Small intestine (tissue), 7 donors: ENCODE data around the gene PCSK2. TPM values are rescaled to one million over a fixed set of nuclear protein-coding genes. Genes with fewer than 3 reads are reported as not detected.

ENCODE experiments used
- DNase-seq, 2 donors: peaks; one replicate each; pipeline versions ENCODE4 v3.0.0 to v3.0.0-alpha.2; 2013
- FAIRE-seq: peaks from 2 replicates; lab custom pipeline; 2012; peaks lifted over from hg19 to GRCh38; lab: Jason Lieb, UNC
- H3K27ac ChIP-seq, 3 donors: one replicate each; pipeline ENCODE4 v1.5.1; 2013; ENCODE audit warnings: low read length in 2 of 3, mild to moderate bottlenecking in 2 of 3, control low read depth in 1 of 3, inconsistent platforms in 1 of 3, low read depth in 1 of 3, moderate library complexity in 1 of 3
- H3K27me3 ChIP-seq, 3 donors: one replicate each; pipeline ENCODE4 v1.6.1; 2013; ENCODE audit warnings: low read length in 3 of 3, inconsistent platforms in 1 of 3; ENCODE audit not compliant: control insufficient read depth in 3 of 3, insufficient read depth in 3 of 3
- H3K36me3 ChIP-seq, 3 donors: one replicate each; pipeline ENCODE4 v1.6.1; 2013; ENCODE audit warnings: low read length in 3 of 3, inconsistent platforms in 1 of 3, low read depth in 1 of 3, mild to moderate bottlenecking in 1 of 3, moderate library complexity in 1 of 3; ENCODE audit not compliant: control insufficient read depth in 3 of 3, insufficient read depth in 2 of 3
- H3K4me1 ChIP-seq, 3 donors: one replicate each; pipeline ENCODE4 v1.6.1; 2013; ENCODE audit warnings: low read length in 2 of 3, inconsistent platforms in 1 of 3, low read depth in 1 of 3, mild to moderate bottlenecking in 1 of 3, moderate library complexity in 1 of 3; ENCODE audit not compliant: control insufficient read depth in 3 of 3, insufficient read depth in 2 of 3
- H3K4me3 ChIP-seq, 3 donors: one replicate each; pipeline ENCODE4 v1.5.1; 2013; ENCODE audit warnings: low read length in 3 of 3, control low read depth in 1 of 3, inconsistent platforms in 1 of 3, low read depth in 1 of 3, mild to moderate bottlenecking in 1 of 3, moderate library complexity in 1 of 3
- H3K9me3 ChIP-seq, 2 donors: one replicate each; pipeline ENCODE4 v1.6.1; 2013; ENCODE audit warnings: low read depth in 1 of 2, low read length in 1 of 2; ENCODE audit not compliant: control insufficient read depth in 2 of 2, insufficient read depth in 1 of 2
- WGBS, 3 donors: extraction: QIAGEN DNeasy Blood & Tissue Kit; methylation state at CpG; one replicate each; pipeline ENCODE4 v1.1.7; 2013; 5-methylcytosine and 5-hydroxymethylcytosine counted together
- polyA plus RNA-seq, 4 donors: library from polyadenylated mRNA; stranded (reverse) in 3 of 4; unstranded in 1 of 4; fragments of 200-250 nt in 3 of 4; fragments of 120-200 nt in 1 of 4; gene quantifications; one replicate each; pipeline versions ENCODE4 v1.2.1 to v1.2.3, GENCODE V29; 2013
- donor health status: healthy with polysubstance abuse.
- donor health status: control.
- donor health status: control.
- donor health status: Bipolar disorder and iron deficiency.
- donor health status: healthy.

PCSK2 gene
- polyA plus RNA-seq, 4 donors, result 0.27 to 2.6 (median 0.78) TPM

DNA sequence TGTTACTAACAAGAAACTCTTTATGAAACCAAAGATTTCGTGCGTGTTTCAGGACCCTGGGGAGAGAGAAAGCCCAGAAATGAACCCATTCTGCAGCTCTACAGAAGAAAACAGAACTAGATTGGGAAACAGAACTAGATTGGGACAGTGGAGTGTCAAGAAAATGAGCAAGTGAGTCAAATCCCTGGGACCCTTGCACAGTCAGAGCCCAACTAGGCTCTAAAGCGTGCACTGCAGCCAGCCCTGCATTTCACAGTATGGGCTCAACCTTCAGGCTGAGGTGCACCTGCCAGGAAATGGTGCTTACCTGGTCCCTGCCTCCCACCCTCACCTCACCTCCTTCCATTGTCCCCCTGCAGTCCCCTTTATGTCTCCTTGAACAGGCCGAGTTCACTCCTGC, 264.6 kb downstream of the PCSK2 start:
- DNase-seq, result no peak
- Histone ChIP-seq H3K27me3 (no peaks in the 10 kb centered on the region), H3K27ac (no peak overlapping the region), H3K9me3 (no peaks in the 10 kb centered on the region), H3K4me1 (no peaks in the 10 kb centered on the region), H3K36me3 (no peaks in the 10 kb centered on the region), H3K4me3 (no peak overlapping the region)
- 88 to 95% (median 91%) methylated on average over 4 of the region's 4 CpGs for WGBS, 3 donors
- FAIRE-seq, result no peak

DNA sequence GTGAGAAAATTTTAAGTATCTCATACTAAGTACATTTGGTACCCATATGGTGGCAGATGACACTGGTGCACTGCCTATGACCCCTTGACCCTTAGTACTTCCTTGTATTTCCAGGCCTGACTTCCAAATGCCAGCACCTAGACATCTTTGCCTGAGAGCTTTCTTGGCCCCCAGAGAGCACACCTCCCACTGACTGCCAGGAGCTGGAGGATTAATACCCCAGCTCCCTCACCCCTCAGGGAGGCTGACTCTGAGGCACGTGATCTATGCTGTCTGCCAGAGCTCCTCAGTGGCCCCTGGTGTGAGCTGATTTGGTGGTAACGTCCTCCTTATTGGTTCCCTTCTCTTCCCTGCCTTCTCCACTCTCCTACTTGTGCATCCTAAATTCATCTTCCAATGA, 266.3 kb downstream of the PCSK2 start:
- WGBS, 3 donors, result 66 to 80% (median 78%) methylated on average over 2 of the region's 2 CpGs
- Histone ChIP-seq H3K9me3 (no peaks in the 10 kb centered on the region), H3K4me1 (no peaks in the 10 kb centered on the region), H3K27me3 (peaks cover 0 to under 1% (median 0%) of the 10 kb centered on the region in 3 donors), H3K4me3 (no peak overlapping the region), H3K36me3 (no peaks in the 10 kb centered on the region), H3K27ac (no peak overlapping the region)
- no peak for FAIRE-seq
- DNase-seq, result no peak

DNA sequence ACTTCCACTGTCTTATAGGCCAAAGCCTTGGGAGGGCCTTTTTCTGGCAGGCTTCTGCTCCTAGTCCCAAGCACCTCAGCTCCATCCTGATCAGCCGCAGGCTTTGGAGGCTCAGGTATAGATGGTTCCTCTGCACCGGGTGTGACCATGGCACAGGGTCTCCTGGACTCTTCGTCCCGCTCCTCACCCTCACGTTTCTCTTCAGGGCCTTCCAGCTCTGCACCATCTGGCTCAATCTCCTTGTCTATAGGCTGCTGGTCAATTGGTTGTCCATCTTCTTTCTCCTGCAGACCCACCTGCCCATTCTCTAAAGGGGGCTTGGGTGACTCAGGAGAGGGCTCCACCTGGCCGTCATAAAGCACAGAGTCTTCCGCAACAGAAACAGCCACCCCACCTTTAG, 267.4 kb downstream of the PCSK2 start:
- Histone ChIP-seq H3K4me3 (no peak overlapping the region), H3K4me1 (no peaks in the 10 kb centered on the region), H3K36me3 (no peaks in the 10 kb centered on the region), H3K9me3 (no peaks in the 10 kb centered on the region), H3K27ac (no peak overlapping the region), H3K27me3 (peaks cover 0 to 6% (median 0%) of the 10 kb centered on the region in 3 donors)
- DNase-seq (no peak), FAIRE-seq (no peak)
- 92 to 97% (median 96%) methylated on average over 7 of the region's 7 CpGs for WGBS, 3 donors

DNA sequence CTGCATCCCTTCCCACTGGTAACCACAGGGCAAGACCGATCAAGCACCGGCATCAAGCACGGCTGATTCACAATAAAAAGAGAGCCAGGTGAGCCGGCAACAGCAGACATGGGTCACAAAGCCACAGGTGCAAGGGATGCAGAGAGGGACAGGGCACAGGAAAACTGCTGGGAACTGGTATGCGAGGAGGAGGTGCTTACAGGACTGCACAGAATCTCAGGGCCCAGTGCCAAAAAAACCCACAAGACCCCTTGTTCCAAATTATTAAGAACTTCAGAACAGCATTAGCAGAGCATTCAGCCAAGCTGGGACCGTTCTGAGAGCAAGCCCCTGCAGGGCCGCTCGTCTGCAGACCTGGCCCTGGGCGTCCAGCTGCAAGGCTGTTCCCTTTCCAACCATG, 269.0 kb downstream of the PCSK2 start:
- Histone ChIP-seq H3K4me3 (no peak overlapping the region), H3K27ac (no peak overlapping the region), H3K36me3 (no peaks in the 10 kb centered on the region), H3K27me3 (peaks cover 0 to 6% (median 0%) of the 10 kb centered on the region in 3 donors), H3K9me3 (no peaks in the 10 kb centered on the region), H3K4me1 (no peaks in the 10 kb centered on the region)
- FAIRE-seq (no peak), DNase-seq (no peak)
- WGBS, 3 donors, result 88 to 90% (median 89%) methylated on average over 9 of the region's 9 CpGs

DNA sequence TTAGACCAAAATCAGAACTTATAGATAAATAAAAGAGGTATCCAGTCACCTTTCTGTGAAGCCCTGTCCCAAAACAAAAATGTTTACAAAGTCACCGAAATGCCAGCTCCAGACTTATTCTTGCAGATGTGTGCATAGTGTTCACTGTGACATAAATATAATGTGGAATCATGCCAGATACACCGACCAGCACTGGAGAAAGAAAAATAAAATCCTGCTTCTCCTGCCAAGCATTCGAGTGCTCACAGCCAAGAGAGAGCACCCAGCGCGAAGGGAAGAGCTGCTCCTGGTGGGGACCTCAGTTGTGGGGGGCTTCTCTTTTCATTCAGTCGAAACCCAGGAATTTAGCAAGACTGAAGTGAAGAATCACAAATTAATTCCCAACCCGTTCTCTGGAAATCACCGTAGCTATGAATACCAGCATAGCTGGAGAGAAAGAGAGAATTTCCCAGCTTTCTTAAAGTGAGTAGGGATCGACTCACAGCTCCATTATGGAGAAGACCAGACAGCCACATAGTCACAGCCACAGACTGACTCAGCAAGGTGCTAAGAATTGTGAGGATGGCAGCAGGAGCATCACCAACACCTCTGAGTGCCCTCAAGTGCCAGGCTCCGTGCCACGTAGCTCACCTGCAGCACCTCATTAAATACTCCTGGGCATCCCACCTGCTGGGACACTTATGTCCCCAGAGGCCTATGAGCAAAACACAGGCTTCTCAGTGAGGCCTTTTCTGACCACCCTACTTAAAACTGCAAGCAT, 271.2 kb downstream of the PCSK2 start:
- Histone ChIP-seq H3K27ac (no peak overlapping the region), H3K4me3 (no peak overlapping the region), H3K4me1 (no peaks in the 10 kb centered on the region), H3K36me3 (no peaks in the 10 kb centered on the region), H3K9me3 (no peaks in the 10 kb centered on the region), H3K27me3 (peaks cover 0 to 6% (median 0%) of the 10 kb centered on the region in 3 donors)
- FAIRE-seq, result no peak
- no peak for DNase-seq
- WGBS, 3 donors, result 63 to 73% (median 66%) methylated on average over 11 of the region's 11 CpGs

DNA sequence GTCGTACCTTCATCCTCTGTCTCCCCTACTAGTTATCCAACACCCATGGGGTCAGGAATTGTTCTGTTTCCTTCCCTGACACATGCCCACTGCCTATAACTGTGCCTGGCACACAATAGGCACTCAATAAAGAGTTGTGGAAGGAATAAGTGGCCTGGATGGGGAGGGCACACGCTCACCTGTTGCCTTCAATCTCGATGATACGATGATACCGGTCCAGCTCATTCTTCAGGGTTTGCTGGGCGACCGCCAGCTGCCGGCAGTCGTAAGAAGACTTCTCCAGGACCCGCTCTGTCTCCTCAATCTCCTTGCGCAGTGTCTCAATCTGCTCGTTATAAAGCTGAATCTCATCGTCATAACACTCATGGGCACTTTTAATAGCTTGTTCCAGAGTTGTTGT, 271.8 kb downstream of the PCSK2 start:
- Histone ChIP-seq H3K9me3 (no peaks in the 10 kb centered on the region), H3K4me1 (no peaks in the 10 kb centered on the region), H3K4me3 (no peak overlapping the region), H3K27ac (no peak overlapping the region), H3K36me3 (no peaks in the 10 kb centered on the region), H3K27me3 (peaks cover 0 to 6% (median 0%) of the 10 kb centered on the region in 3 donors)
- no peak for DNase-seq
- no peak for FAIRE-seq
- WGBS, 3 donors, result 88 to 94% (median 91%) methylated on average over 13 of the region's 13 CpGs

DNA sequence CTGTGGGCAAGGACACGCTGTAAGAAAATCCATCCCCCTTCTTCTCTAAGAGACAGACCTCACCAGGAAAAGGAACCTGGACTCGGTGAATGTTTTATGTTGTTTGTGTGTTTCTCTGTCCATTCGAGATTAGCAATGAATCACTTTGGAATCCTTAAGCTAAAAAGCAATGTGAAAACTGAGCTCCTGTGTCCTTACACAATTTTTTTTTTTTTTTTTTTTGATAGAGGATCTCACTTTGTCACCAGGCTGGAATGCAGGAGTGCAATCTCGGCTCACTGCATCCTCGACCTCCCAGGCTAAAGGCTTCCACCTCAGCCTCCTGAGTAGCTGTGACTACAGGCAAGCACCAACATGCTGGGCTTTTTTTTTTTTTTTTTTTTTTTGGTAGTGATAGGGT, 272.2 kb downstream of the PCSK2 start:
- DNase-seq (no peak), FAIRE-seq (no peak)
- no peaks in the 10 kb centered on the region for H3K4me1 ChIP-seq
- WGBS, 3 donors, result 74 to 82% (median 79%) methylated on average over 5 of the region's 5 CpGs
- no peaks in the 10 kb centered on the region for H3K36me3 ChIP-seq
- no peaks in the 10 kb centered on the region for H3K9me3 ChIP-seq
- no peak overlapping the region for H3K4me3 ChIP-seq
- no peak overlapping the region for H3K27ac ChIP-seq
- peaks cover 0 to 6% (median 0%) of the 10 kb centered on the region in 3 donors for H3K27me3 ChIP-seq

DNA sequence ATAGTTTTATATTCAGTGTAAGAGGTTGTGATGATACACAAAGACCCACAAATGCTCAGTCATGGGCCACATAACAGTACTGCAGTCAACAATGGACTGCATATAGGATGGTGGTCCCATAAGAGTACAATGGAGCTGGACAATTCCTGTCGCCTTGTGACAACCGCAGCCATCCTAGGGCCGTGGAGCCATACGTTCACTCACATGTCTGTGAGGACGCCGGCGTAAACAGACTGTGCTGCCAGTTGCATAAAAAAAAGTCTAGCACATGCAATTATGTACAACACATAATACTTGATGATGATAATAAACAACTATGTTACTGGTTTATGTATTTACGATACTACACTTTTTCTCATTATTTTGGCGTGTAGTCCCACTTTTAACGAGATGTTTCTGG, 273.4 kb downstream of the PCSK2 start:
- no peaks in the 10 kb centered on the region for H3K36me3 ChIP-seq
- FAIRE-seq, result no peak
- peaks cover 0 to 5% (median 0%) of the 10 kb centered on the region in 3 donors for H3K4me1 ChIP-seq
- H3K27me3 ChIP-seq, result peaks cover 0 to 6% (median 0%) of the 10 kb centered on the region in 3 donors
- H3K27ac ChIP-seq, result no peak overlapping the region
- DNase-seq, result no peak
- H3K4me3 ChIP-seq, result no peak overlapping the region
- no peaks in the 10 kb centered on the region for H3K9me3 ChIP-seq
- 89 to 92% (median 90%) methylated on average over 10 of the region's 10 CpGs for WGBS, 3 donors
